Activated T-helper 1 cell treated with Interleukin-2 at 50 U/mL for 16 hours (primary cell): ENCODE results near the gene GPC5.
"Not testable (repeated sequence)": the region's sequence is repeated elsewhere in the genome, so short reads cannot be mapped to it uniquely, and the experiment has no call there.

Experiments used
- DNase-seq: peaks from one replicate; pipeline ENCODE4 v3.0.0-alpha.2; 2020; ENCODE audit warnings: low read depth

Gene GPC5

DNA sequence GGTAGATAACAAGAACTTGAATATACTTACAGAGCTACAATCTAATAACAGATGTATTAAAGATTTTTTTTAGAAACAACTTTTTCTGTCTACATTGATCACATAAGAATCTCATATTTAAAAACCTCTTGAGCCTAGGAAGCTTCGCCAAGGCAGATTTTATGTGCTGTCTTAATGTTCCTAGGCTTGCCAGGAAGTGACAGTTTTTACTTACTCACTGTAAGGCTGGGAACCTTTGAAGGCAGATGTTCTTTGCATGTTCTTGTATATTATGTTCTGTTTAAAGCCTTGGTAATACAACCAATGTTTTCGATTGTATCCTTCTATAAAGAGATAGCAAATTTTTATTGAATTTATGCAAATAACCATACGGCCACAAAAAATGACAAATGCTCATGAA is 492.7 kb downstream of the GPC5 start:
- no peak for DNase-seq

GRCh38 chr13:91893040-91893439 is 494.6 kb downstream of the GPC5 start:
- no peak for DNase-seq

GRCh38 chr13:91894316-91894715 is 495.9 kb downstream of the GPC5 start:
- DNase-seq, result no peak

DNA sequence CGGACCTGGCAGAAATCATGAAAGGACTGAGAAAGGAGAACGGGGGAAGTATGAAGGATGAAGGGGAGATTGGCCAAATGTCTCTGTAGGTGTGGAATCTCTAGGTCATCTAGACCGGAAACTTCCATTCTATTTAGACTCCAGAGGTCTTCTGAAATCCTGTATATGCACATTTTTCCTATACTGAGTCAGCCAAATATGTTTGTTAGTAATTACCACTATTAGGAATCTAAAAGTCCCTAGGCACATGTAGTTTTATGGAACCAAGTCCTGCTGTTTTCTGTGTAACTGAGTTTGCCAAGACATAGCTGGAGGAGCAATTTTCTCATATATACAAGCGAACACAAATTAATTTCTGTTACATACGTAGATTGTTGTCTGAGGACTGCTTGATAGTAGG is 498.1 kb downstream of the GPC5 start:
- no peak for DNase-seq

DNA sequence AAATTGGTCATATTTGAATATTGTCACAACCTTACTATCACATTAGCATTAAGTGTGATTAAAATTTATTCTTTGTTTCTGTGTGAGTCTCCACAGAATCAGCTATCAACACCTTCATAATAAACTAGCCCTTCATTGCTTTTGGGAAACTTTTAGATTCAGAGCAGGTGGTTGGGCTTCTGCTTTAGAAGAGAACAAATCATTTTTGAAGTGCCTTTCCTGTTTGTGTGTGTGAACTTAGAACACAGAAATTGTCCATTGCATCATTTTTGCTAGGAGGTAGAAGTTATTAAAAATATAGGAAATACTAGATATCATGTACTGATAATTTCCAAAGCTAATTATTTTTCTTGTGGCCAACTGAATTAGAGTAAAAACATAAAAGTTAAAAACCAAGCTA is 500.6 kb downstream of the GPC5 start:
- DNase-seq, result not testable (repeated sequence)

GRCh38 chr13:91902291-91902690 is 503.9 kb downstream of the GPC5 start:
- no peak for DNase-seq

GRCh38 chr13:91904005-91904404 is 505.6 kb downstream of the GPC5 start:
- DNase-seq, result no peak

DNA sequence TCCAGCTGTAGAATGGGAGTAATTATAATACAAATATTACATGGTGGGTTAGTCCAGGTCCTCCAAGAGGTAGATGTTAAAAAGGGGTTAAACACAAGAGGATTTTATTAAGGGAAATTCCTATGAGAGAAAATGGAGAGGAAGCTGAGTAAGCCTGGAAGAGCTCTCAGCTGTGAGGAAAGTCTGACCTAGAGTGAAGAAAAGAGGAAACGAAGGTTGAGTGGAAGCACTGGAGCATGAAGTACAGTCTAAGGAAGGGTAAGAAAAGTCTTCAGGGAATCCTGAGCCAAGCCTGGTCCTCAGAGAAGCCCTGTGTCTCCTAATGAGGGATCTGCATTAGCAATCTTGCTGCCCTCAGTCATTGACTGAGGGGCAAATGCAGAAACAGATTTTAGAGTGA is 506.2 kb downstream of the GPC5 start:
- no peak for DNase-seq

DNA sequence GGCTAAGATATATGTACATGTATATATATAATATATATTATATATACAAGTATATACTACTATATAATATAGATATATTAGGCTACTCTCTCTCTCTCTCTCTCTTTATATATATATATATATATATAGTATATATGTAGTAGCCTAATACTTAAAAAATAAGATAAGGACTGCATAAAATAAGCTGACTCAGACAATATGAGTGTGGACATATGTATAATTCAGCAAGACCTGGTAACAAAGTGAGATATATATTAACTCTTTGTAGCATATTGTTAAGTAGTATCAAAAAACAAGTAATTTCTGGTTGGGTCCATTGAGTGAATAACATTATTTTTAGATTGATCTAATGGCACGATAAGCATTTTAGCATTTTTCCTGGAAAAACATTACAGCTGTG is 509.0 kb downstream of the GPC5 start:
- no peak for DNase-seq

- no peak for DNase-seq
These were observed 511.2 kb downstream of the GPC5 start for GRCh38 chr13:91909617-91910016.

- DNase-seq, result no peak
These were observed 524.7 kb downstream of the GPC5 start for GRCh38 chr13:91922969-91923592.

DNA sequence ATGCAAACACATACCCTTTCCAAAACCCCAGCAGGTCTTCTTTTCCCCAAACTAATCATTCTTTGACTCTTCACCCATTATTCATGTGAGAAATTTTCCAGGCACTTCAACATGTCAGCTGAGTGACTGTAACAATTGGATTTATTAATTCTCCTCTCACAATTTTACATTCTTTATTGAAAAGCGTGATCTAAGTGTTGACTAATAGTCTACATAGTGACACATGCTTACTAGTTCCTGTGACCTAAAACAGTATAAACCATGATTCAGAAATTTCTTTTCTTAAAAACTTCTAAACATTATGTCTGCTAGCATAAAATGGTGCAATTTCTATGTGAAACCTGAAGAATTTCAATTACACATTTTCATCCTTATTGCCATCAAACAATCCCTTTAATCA is 532.3 kb downstream of the GPC5 start:
- DNase-seq, result no peak

- DNase-seq, result no peak
These were observed 535.9 kb downstream of the GPC5 start for GRCh38 chr13:91934354-91934753.

DNA sequence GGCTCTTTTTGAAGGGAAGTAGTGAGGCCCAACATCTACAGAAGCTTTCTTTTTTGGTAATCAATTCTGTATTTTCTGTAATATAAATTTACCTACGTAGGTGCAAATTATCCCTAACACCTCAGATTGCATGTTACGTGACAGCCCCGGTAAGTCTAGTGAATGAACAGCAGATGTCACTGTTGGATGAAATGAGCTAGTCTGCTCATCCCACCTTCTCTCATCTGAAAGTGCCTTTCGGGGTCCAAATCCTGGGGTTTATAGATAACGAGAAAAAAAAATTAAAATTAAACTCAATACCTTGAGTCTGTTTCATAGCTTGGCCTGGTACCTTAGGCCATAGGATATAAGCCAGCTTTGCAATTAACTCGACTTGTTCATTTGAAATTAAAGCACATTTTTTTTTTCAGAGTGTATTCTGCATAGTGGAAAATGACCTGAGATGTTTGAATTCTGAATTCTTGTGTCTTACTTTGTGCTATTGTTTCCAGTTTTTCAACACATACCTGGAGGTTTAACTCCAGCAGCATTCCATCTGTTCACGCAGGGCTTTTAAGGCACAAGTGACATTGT is 548.2 kb downstream of the GPC5 start:
- DNase-seq, result no peak

- no peak for DNase-seq
These were observed 550.3 kb downstream of the GPC5 start for GRCh38 chr13:91948736-91949135.

GRCh38 chr13:91950803-91951202 is 552.4 kb downstream of the GPC5 start:
- DNase-seq, result no peak

GRCh38 chr13:91955546-91956355 is 557.3 kb downstream of the GPC5 start:
- DNase-seq, result no peak

GRCh38 chr13:91960947-91961346 is 562.5 kb downstream of the GPC5 start:
- no peak for DNase-seq

DNA sequence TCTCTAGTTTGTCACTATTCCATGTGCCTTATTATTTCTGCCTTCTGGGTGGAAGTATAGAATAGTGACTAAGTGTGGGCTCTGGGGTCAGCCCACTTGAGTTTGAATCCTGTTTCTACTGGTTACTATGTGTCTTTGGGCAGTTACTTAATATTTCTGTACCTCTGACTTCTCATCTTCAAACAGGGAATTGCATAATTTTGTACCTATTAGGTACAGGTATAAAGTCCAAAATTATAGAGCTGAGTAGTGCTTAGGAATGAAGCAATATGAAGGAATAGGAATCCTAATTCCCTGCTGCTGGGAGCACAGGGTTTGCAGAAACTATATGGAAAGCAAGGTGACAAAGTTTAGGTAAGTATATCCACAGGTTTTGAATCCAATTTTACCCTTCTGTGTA is 564.5 kb downstream of the GPC5 start:
- DNase-seq, result no peak

DNA sequence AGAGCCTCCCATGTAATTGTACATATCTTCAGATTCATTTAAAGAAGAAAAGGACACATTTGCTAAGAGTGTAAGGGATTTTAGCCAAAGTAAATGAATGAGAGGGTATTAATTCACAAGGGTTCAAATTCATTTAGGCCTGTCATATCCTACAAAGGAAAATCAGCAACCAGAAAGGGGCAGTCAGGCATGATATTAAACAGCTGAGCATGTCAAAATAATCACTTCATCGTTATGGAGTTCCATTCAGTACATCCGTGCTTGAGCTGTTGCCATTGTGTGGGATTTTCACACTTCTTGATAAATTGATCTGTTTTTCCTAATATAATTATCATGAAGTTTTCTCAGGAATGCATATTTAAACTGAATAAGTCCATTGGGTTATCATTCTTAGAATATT is 567.1 kb downstream of the GPC5 start:
- DNase-seq, result no peak

- no peak for DNase-seq
These were observed 580.1 kb downstream of the GPC5 start for GRCh38 chr13:91978571-91978970.

DNA sequence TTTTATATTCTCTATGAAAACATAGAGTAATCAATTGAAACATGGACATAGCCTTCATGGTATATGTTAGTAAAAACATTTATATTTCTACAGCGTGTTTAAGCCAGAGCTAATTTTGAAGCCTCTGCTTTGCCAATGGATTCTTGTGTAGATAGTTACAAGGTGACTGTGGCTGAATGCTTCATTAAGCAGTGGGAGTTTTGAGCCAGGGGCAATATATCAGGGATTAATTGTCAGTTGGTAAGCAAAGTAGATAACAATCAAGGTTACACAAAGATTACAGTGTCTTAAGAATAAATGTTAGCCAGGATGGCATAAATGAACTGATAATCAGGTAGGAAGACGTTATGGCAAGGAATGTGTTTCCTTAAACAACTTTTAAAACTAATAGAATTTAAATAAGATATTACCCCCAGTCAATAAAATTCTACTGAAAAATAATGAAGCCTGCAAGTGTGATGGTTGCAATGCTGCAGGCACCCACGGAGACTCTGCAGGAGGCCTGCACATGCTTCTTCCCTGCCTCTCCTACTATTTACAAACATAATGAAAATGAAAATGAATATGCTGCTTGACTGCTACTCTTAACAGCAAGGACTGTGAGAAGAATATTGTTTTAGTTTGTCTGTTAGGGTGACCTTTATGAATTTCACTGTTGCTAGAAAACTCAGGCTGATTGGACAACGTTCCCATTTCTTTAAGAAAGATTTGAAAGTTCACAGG is 588.5 kb downstream of the GPC5 start:
- DNase-seq, result no peak

- no peak for DNase-seq
These were observed 589.9 kb downstream of the GPC5 start for GRCh38 chr13:91988331-91988730.
